A673 (cell line): ENCODE measurements around the gene POLD4. TPM values are rescaled to one million over a fixed set of nuclear protein-coding genes. Genes with fewer than 3 reads are reported as not detected.

Experiments used
- BruUV-seq: library from RNA; stranded (reverse); fragments of 400-500 nt; replicated peaks from 2 replicates; lab custom pipeline; 2021; lab: Mats Ljungman, UMichigan
- CTCF ChIA-PET: fragments of 300-600 bp; sonication (Branson Sonifier 250); formaldehyde crosslinking; loops from one replicate; lab custom pipeline; 2022; ENCODE audit warnings: antibody characterized with exemption; lab: Charles Lee
- POLR2A ChIA-PET: fragments of 300-600 bp; sonication (Branson Sonifier 250); formaldehyde crosslinking; loops from one replicate; lab custom pipeline; 2022; ENCODE audit warnings: antibody characterized with exemption; ENCODE audit not compliant: low non-redundant PET; lab: Charles Lee
- DNase-seq: peaks from one replicate; pipeline ENCODE4 v3.0.0-alpha.2; 2015; ENCODE audit warnings: low spot score
- H3K27ac ChIP-seq: fragments of 200-600 bp; sonication (generic); 2 replicates; pipeline ENCODE4 v1.5.1; 2016; ENCODE audit warnings: mixed run types, low read depth, mild to moderate bottlenecking, mixed read lengths, antibody characterized with exemption, low read length; ENCODE audit not compliant: poor library complexity, severe bottlenecking
- H3K27me3 ChIP-seq: fragments of 200-600 bp; sonication (generic); replicated peaks from 2 replicates; pipeline ENCODE4 v1.6.1; 2017; ENCODE audit warnings: mixed run types, low read depth, mild to moderate bottlenecking, mixed read lengths, antibody characterized with exemption, low read length; ENCODE audit not compliant: insufficient read depth, poor library complexity
- H3K36me3 ChIP-seq: fragments of 200-600 bp; sonication (generic); 2 replicates; pipeline ENCODE4 v1.6.1; 2016; ENCODE audit warnings: mixed run types, mild to moderate bottlenecking, mixed read lengths, antibody characterized with exemption, low read length; ENCODE audit not compliant: insufficient read depth, poor library complexity, severe bottlenecking
- H3K4me1 ChIP-seq: fragments of 200-600 bp; sonication (generic); 2 replicates; pipeline ENCODE4 v1.6.1; 2017; ENCODE audit warnings: mixed run types, mild to moderate bottlenecking, mixed read lengths, antibody characterized with exemption, low read length; ENCODE audit not compliant: insufficient read depth, poor library complexity, severe bottlenecking
- H3K4me3 ChIP-seq: fragments of 200-600 bp; sonication (generic); 2 replicates; pipeline ENCODE4 v1.5.1; 2016; ENCODE audit warnings: low read depth, mixed run types, mild to moderate bottlenecking, mixed read lengths, low read length; ENCODE audit not compliant: poor library complexity, severe bottlenecking
- H3K9me3 ChIP-seq: fragments of 200-600 bp; sonication (generic); 2 replicates; pipeline ENCODE4 v1.6.1; 2016; ENCODE audit warnings: mixed run types, low read depth, mild to moderate bottlenecking, mixed read lengths, antibody characterized with exemption, low read length; ENCODE audit not compliant: poor library complexity, severe bottlenecking
- EZH2 ChIP-seq: fragments of 200-600 bp; sonication (generic); IDR thresholded peaks from 2 replicates; pipeline ENCODE4 v1.6.1; 2017; ENCODE audit warnings: borderline replicate concordance, low read depth, mild to moderate bottlenecking, mixed read lengths, antibody characterized with exemption, low read length; ENCODE audit not compliant: poor library complexity, severe bottlenecking
- intact Hi-C: fragments of 100-400 bp; cut with micrococcal nuclease; formaldehyde crosslinking; loops from one replicate; pipeline ENCODE4 v1.10.0; 2022; ENCODE audit not compliant: unreplicated experiment
- total RNA-seq: library from RNA; stranded (reverse); gene quantifications from 2 replicates; pipeline ENCODE4 v1.2.3, GENCODE V29; 2021
- TF ChIP-seq, protein P1 (sequence below): fragments of 300-800, 200-600 bp; sonication (generic); conservative IDR thresholded peaks from 2 replicates; pipeline ENCODE4 v1.5.1; 2017; ENCODE audit warnings: low read depth, mild to moderate bottlenecking, antibody characterized with exemption, low read length, moderate library complexity, mixed read lengths

The POLD4 gene
- total RNA-seq, 1 experiment from 2014 or later = 13.2 TPM

DNA sequence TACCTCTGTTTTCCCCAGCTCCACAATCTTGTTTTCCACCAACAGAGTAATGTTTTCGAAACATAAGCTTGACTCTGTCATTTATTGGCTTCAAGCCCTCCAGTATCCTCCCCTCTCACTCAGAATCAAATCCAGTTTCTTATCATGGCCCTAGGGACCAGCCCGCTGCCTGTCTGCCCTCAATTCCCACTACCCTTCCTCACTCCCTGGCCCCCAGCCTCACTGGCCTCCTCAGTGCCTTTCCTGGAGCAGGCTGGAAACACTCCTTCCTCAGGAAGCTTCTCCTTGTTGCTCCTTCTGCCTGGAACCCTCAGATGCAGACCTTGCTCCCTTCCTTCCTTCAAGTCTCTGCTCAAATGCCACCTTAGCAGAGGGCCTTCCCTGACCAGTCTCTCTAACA is 3.9 kb downstream of the POLD4 start:
- BruUV-seq = no TSS peak
- Histone ChIP-seq H3K4me1 (peaks cover 17% of the 10 kb centered on the region), H3K27me3 (no peaks in the 10 kb centered on the region), H3K27ac (no peak overlapping the region), H3K9me3 (no peaks in the 10 kb centered on the region), H3K36me3 (no peaks in the 10 kb centered on the region), H3K4me3 (no peak overlapping the region)
- no peak for DNase-seq
- CTCF ChIA-PET = interaction anchor here (0.6 to 1.1 kb wide), 3 partner anchors 22 to 42 kb away, joined by 3 to 4 read pairs (median 4); partner anchors contain the start of gene RAD9A
- POLR2A ChIA-PET = no interaction called here
- TF ChIP-seq, protein P1, sequence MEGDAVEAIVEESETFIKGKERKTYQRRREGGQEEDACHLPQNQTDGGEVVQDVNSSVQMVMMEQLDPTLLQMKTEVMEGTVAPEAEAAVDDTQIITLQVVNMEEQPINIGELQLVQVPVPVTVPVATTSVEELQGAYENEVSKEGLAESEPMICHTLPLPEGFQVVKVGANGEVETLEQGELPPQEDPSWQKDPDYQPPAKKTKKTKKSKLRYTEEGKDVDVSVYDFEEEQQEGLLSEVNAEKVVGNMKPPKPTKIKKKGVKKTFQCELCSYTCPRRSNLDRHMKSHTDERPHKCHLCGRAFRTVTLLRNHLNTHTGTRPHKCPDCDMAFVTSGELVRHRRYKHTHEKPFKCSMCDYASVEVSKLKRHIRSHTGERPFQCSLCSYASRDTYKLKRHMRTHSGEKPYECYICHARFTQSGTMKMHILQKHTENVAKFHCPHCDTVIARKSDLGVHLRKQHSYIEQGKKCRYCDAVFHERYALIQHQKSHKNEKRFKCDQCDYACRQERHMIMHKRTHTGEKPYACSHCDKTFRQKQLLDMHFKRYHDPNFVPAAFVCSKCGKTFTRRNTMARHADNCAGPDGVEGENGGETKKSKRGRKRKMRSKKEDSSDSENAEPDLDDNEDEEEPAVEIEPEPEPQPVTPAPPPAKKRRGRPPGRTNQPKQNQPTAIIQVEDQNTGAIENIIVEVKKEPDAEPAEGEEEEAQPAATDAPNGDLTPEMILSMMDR = no peak
- no peak for TF ChIP-seq EZH2
- intact Hi-C loops = no loop called here

DNA sequence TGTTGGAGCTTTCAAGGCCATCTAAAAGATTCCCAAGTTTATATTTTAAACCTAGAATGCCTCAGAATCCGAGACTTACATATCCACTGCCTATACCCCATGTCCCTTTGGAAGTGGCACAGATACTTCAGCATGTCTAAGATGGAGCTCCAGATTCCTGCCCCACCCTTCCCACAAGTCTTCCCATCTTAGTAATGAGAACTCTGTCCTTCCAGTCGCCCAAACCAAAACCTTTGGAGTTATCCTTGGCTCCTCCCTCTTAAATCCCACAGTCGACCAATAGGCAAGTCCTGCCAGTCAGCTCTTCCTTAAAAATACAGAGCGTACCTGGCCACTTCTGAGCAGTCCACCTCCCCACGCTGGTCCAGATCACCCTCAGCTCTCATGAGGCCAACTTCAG is 4.3 kb downstream of the POLD4 start:
- Histone ChIP-seq H3K27ac (no peak overlapping the region), H3K9me3 (no peaks in the 10 kb centered on the region), H3K36me3 (no peaks in the 10 kb centered on the region), H3K4me3 (no peak overlapping the region), H3K4me1 (peaks cover 12% of the 10 kb centered on the region), H3K27me3 (no peaks in the 10 kb centered on the region)
- ChIA-PET CTCF (interaction anchor here (0.6 to 1.1 kb wide), 4 partner anchors 22 to 43 kb away, joined by 3 to 7 read pairs (median 4); partner anchors contain the start of gene RAD9A), POLR2A (no interaction called here)
- DNase-seq = no peak
- intact Hi-C loops = no loop called here
- BruUV-seq = no TSS peak
- TF ChIP-seq, protein P1 = no peak
- TF ChIP-seq EZH2 = no peak

DNA sequence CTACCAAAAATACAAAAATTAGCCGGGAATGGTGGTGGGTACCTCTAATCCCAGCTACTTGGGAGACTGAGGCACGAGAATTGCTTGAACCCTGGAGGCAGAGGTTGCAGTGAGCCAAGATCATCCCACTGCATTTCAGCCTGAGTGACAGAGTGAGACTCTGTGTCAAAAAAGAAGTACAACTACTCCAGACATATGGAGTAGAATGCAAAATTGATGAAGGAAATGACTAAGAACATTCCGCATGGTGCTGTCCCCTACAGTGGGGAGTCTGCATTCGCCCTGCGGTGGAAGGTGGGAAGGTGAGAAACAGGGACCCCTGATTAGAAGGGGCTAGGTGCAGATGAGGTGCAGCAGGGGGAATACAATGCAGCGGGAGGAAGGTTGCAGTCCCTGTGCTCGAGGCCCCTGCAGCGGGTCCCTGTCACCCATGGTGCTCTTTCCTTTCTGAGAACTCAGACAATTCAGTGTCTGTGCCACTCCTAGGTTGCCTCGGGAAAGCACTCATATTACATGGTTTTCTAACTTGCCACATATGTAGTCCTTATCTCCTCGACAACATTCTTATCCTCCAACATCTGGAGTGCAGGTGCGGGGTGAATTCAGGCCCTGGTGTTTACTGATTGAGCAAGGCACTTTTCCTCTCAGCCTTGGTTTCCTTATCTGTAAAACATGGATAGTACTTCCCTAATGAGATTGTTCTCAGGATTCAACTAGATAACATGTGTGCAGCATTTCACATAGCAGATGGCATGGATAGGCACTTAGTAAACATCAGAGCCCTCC is 5.2 kb downstream of the POLD4 start:
- Histone ChIP-seq H3K9me3 (no peaks in the 10 kb centered on the region), H3K27ac (no peak overlapping the region), H3K27me3 (no peaks in the 10 kb centered on the region), H3K4me1 (peaks cover 9% of the 10 kb centered on the region), H3K4me3 (no peak overlapping the region), H3K36me3 (no peaks in the 10 kb centered on the region)
- intact Hi-C loops = no loop called here
- TF ChIP-seq EZH2 = no peak
- TF ChIP-seq, protein P1 = no peak
- no peak for DNase-seq
- ChIA-PET CTCF (interaction anchor here (0.6 kb wide), 1 partner anchor 28 kb away, joined by 7 read pairs; no protein-coding TSS in a partner anchor), POLR2A (no interaction called here)
- no TSS peak for BruUV-seq
